ENCODE results near the gene TMEM175. TPM values are rescaled to one million over a fixed set of nuclear protein-coding genes. Genes with fewer than 3 reads are reported as not detected.

TMEM175 gene
- total and polyA plus RNA-seq, 4 donors = 23.7 to 43.7 (median 27.4) TPM

DNA sequence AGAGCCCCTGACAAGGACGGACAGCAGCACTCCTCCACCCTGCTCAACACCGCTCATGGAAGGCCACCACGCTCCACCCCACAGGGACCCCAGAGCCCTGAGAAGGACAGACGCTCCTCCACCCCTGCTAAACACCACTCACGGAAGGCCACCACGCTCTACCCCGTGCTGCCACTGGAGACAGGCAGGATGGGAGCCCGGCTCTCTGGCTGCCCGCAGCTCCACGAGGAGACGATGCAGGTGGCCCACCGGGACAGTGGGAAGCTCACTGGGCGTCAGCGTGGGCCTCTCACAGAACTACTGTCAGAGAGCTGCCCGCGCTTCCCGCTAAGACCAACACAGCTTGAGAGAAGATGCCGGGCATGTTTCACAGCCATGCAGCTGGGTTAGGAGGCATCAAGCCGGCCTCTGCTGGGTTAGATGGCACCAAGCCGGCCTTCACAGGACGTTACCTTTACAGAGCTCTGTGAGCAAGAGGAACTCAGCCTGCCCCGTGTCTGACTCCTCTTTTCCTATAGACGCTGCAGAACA lies 21.0 kb upstream of the TMEM175 start:
- TF ChIP-seq, protein P1, sequence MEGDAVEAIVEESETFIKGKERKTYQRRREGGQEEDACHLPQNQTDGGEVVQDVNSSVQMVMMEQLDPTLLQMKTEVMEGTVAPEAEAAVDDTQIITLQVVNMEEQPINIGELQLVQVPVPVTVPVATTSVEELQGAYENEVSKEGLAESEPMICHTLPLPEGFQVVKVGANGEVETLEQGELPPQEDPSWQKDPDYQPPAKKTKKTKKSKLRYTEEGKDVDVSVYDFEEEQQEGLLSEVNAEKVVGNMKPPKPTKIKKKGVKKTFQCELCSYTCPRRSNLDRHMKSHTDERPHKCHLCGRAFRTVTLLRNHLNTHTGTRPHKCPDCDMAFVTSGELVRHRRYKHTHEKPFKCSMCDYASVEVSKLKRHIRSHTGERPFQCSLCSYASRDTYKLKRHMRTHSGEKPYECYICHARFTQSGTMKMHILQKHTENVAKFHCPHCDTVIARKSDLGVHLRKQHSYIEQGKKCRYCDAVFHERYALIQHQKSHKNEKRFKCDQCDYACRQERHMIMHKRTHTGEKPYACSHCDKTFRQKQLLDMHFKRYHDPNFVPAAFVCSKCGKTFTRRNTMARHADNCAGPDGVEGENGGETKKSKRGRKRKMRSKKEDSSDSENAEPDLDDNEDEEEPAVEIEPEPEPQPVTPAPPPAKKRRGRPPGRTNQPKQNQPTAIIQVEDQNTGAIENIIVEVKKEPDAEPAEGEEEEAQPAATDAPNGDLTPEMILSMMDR (IDR thresholded peaks at IDR 0.05; ENCODE audit: control extremely low read depth, extremely low read depth) = no peak
- Histone ChIP-seq H3K4me3 (no peak overlapping the region), H3K36me3 (ENCODE audit: control insufficient read depth in 4 of 4, insufficient read depth in 4 of 4, low read length in 4 of 4) (peaks cover 0 to 36% (median 13%) of the 10 kb centered on the region in 4 donors), H3K4me1 (ENCODE audit: control insufficient read depth in 5 of 5, insufficient read depth in 5 of 5, low read length in 5 of 5) (peaks cover 0 to 22% (median 10%) of the 10 kb centered on the region in 5 donors), H3K9ac (ENCODE audit: insufficient read depth in 1 of 2, low read length in 2 of 2) (no peak overlapping the region), H3K9me3 (ENCODE audit: control insufficient read depth in 4 of 4, insufficient read depth in 3 of 4, low read length in 3 of 4) (no peaks in the 10 kb centered on the region), H3K27me3 (ENCODE audit: control insufficient read depth in 3 of 3, insufficient read depth in 3 of 3, low read length in 2 of 3) (no peaks in the 10 kb centered on the region), H3K27ac (ENCODE audit: low read depth in 1 of 2, low read length in 1 of 2) (no peak overlapping the region)
- DNase-seq = no peak
- 95 to 97% methylated on average over 23 of the region's 23 CpGs for WGBS, 2 donors
- no peak for ATAC-seq (ENCODE audit: insufficient read depth, low FRiP score)

DNA sequence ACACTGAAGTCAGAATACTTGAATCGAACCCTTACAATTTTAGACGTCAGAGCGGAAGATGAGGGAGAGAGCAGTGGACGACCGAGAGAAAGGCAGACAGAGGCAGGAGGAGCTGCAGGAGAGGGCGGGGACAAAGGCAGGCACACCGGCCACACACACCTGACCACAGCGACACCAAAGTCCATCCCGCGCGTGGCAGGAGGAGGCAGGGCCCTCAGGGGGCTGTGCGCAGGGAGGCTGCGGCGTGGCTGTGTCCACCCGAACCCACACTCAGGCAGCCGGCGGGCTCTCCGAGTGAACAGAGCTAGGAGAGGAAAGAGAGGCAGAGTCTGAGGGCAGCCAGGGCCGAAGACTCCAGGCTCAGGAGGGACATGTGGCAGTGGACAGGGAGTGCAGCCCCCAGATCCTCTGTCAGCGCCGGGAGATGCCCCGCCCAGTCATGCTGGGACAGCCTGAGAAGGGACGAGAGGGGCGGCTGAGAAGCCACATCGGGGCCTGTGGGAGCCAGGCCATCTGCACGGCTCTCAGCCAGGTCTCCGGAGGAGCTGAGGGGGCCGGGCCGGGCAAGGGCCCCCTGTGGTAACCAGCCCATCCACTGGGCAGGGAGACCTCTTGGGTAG lies 20.3 kb upstream of the TMEM175 start:
- Histone ChIP-seq H3K4me3 (no peak overlapping the region), H3K9me3 (ENCODE audit: control insufficient read depth in 4 of 4, insufficient read depth in 3 of 4, low read length in 3 of 4) (no peaks in the 10 kb centered on the region), H3K27me3 (ENCODE audit: control insufficient read depth in 3 of 3, insufficient read depth in 3 of 3, low read length in 2 of 3) (no peaks in the 10 kb centered on the region), H3K36me3 (ENCODE audit: control insufficient read depth in 4 of 4, insufficient read depth in 4 of 4, low read length in 4 of 4) (peaks cover 0 to 35% (median 13%) of the 10 kb centered on the region in 4 donors), H3K9ac (ENCODE audit: insufficient read depth in 1 of 2, low read length in 2 of 2) (no peak overlapping the region), H3K4me1 (ENCODE audit: control insufficient read depth in 5 of 5, insufficient read depth in 5 of 5, low read length in 5 of 5) (peaks cover 0 to 20% (median 10%) of the 10 kb centered on the region in 5 donors), H3K27ac (ENCODE audit: low read depth in 1 of 2, low read length in 1 of 2) (peak overlapping the region in 1 of 2 donors; percentile 82)
- 87 to 89% methylated on average over 29 of the region's 29 CpGs for whole genome bisulfite sequencing, 2 donors
- ATAC-seq (ENCODE audit: insufficient read depth, low FRiP score) (no peak), DNase-seq (no peak)
- TF ChIP-seq, protein P1 (IDR thresholded peaks at IDR 0.05; ENCODE audit: control extremely low read depth, extremely low read depth) = no peak

DNA sequence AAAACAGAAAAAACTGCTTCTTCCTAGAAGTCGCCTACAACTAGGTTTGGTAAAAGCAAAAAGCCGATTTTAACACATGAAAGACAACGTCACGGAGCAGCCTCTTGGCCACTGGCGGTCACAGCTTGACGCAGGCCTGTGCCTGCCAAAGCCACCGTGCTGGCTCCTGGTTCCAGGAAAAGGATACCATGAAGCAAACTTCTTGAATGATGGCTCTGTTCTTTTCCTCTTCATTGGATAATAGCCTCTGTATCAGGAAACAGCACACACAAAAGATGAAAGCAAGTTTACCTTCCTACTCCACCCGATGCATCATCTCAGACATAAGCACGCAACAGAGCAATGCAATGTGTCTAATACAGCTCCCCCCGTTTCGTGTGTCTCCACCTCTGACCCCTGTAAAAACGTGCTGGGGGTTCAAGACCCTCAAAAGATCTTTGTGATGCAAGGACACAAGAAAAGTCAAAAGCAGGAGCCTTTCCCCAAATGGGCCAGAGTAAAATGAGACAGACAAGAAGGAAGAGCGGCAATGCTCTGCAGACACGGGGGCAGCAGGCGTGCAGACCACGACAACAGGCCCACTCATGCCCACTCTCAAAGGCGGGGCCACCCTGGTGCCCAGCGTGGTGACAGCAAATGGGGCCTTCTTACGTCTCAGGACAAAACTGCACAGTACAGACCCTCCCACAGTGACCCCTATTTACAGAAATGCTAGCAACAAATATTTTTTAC lies 19.5 kb upstream of the TMEM175 start:
- Histone ChIP-seq H3K36me3 (ENCODE audit: control insufficient read depth in 4 of 4, insufficient read depth in 4 of 4, low read length in 4 of 4) (peaks cover 0 to 32% (median 13%) of the 10 kb centered on the region in 4 donors), H3K27ac (ENCODE audit: low read depth in 1 of 2, low read length in 1 of 2) (peak overlapping the region in 1 of 2 donors; percentile 55), H3K9ac (ENCODE audit: insufficient read depth in 1 of 2, low read length in 2 of 2) (peak overlapping the region in 1 of 2 donors; percentile 5), H3K4me3 (no peak overlapping the region), H3K27me3 (ENCODE audit: control insufficient read depth in 3 of 3, insufficient read depth in 3 of 3, low read length in 2 of 3) (no peaks in the 10 kb centered on the region), H3K9me3 (ENCODE audit: control insufficient read depth in 4 of 4, insufficient read depth in 3 of 4, low read length in 3 of 4) (no peaks in the 10 kb centered on the region), H3K4me1 (ENCODE audit: control insufficient read depth in 5 of 5, insufficient read depth in 5 of 5, low read length in 5 of 5) (peaks cover 0 to 16% (median 5%) of the 10 kb centered on the region in 5 donors)
- DNase-seq (peak in 2 of 3 donors; percentile 9 to 39), ATAC-seq (ENCODE audit: insufficient read depth, low FRiP score) (no peak)
- TF ChIP-seq, protein P1 (IDR thresholded peaks at IDR 0.05; ENCODE audit: control extremely low read depth, extremely low read depth) = no peak
- 73 to 75% methylated on average over 19 of the region's 19 CpGs for WGBS, 2 donors
